ENCODE measurements around the gene ANKRD34A.
"Not testable (repeated sequence)": the region's sequence is repeated elsewhere in the genome, so short reads cannot be mapped to it uniquely, and the experiment has no call there.

Gene ANKRD34A

DNA sequence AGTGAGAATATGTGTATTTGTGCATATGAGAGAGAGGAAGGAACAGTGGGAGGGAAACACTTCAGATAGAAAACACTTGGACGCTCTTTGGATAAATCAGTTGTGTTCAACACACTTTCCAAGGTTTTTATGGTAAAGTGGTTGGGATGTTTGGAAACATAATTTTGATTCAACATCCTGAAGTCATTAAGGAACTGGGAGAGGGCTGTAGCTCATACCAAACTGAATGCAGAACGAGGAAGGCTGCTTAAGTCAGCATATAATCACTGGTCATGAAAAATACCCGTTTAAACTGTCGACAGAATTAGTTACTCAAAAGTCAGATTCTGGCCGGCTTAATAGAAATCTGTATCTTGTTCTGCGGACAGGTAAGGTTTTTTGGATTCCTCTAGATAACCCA lies 21.5 kb downstream of the ANKRD34A start:
- no peak for DNase-seq

DNA sequence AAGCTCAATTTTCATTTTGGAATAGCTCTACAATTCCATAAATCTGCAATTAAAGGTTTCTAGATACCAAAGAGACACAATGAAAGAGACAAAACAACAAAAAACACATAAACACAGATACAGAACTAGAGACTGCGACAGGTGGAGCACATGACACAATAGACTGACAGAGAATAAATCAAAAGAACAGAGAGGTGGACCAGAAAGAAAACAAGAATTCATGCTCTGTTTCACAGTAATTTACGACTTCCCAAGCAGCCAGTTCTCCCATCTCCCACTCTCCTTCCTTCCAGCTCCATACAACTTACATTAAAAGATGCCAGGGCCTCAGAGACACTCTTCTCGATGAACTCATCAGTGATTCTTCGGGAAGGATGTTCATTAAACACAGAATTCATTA lies 22.0 kb downstream of the ANKRD34A start:
- DNase-seq: no peak

DNA sequence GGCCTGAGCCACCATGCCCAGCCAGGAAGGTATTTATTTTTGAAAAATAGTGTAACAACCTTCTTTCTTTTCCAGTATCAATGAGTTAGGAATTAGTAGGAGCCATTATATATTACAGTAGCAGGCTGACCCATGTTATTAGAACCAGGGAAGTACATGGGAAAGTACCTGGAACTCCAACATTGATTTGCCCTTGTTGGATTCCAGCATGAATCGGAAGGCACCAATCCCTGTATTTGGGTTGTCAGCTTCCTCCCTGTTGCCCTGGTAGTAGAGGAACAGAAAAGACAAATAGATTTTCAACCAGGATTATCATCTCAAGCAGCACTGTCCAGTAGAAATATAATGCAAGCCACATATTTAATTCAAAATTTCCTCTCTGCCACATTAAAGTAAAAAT lies 26.9 kb downstream of the ANKRD34A start:
- DNase-seq: no peak

DNA sequence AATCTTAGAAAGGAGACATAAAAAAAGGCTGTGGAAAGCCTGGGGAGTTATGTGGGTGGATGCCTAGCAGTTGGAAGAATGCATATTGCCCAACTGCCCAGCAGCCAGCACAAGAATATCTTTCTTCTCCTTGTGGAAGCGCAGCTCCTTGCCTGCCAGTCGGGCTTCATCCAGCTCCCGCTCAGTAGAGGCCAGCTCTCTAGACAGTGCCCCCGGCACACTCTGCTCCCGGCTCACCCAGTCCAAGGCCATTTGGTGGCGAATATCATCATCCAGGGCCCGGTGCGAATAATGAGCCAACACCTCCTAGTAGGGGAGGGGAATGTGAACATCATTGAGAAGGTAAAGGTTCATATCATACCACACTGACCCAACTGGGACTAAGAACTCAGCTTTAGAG lies 28.1 kb downstream of the ANKRD34A start:
- no peak for DNase-seq

DNA sequence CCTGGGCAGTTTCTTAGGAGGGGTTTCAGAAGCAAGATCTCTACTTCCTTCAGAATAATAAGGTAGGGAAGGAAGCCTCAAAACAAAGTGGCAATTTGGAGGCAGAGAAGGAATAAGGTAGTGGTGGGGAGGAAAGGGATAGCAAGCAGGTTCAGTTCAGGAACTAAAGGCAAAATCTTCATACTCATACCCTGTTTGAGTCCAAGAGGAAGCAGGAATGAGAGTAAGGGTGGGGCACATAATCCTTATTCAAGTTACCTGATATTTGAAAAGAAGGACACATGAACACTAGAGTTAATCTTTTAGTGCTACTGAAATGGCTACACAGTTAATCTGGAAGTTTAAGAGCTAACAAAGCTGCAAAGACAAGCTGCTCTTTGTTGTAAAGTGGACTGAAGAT lies 28.7 kb downstream of the ANKRD34A start:
- DNase-seq: no peak

DNA sequence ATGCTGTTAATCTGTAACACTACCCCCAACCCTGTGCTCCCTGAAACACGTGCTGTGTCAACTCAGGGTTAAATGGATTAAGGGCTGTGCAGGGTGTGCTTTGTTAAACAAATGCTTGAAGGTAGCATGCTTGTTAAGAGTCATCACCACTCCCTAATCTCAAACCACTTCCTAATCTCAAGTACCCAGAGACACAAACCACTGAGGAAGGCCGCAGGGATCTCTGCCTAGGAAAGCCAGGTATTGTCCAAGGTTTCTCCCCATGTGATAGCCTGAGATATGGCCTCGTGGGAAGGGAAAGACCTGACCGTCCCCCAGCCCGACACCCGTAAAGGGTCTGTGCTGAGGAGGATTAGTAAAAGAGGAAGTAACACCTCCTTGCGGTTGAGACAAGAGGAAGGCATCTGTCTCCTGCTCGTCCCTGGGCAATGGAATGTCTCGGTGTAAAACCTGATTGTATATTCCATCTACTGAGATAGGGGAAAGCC lies 31.8 kb downstream of the ANKRD34A start:
- DNase-seq: not testable (repeated sequence)

DNA sequence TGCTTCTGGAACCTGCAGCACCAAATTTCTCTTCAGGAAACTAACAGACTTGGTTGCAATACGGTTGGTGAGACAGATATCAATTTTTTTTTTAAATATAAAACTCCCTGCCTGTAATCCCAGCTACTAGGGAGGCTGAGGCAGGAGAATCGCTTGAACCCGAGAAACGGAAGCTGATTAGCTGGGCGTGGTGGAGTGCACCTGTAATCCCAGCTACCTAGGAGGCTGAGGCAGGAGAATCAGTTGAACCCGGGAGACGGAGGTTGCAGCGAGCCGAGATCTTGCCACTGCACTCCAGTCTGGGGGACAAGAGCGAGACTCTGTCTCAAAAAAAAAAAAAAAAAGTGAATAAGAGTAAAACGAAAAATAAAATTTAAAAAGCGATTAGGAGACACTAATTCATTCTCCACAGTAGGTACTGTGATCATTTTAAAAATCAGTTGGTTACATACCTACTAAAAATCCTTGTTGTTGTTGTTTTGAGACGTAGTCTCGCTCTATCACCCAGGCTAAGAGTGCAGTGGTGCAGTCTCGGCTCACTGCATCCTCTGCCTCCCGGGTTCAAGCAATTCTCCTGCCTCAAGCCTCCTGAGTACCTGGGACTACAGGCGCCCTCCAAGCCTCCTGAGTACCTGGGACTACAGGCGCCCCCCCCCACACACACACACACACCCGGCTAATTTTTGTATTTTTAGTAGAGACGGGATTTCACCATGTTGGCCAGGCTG lies 36.3 kb downstream of the ANKRD34A start:
- no peak for DNase-seq

DNA sequence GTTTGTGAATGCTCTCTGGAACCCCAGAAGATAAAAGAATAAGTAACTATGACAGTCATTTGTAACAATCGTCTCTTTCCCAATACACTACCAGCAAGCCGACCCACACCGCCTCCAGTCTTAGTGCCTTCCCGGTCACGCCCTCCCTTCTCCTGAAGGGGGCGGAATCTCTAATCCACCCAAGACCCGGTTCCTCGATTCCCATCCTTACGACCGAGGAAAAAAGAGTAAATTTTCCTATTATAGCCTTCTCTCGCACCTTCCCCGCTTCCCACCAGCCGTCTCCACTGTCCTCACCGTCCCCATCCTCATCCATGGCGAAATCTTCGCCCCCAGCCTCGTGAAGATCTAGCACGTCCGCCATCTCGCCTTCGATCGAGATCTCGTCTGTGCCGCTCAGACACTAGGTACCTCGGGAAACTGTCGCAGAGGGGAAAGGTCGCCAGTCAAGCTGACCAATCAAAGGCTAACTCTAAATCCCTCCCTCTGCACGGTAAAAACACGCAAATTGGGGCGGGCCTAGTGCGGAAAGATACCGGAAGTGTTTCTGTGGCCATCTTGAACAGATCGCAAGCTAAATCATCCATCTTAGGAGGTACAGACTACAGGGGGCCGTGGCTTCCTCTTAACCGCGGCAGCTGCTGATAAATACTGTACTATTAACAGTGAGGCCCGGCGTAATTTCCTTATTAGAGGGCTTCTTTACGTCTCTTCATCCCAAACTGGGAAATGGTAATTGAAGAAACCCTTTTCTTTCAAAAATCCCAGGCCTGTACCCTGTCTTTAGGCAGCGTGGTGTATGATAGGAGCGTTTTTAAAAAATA lies 37.1 kb downstream of the ANKRD34A start, which contains the start of gene RBM8A:
Gene RBM8A (minus strand): TSS at position 422 of the 824 bp plus-strand sequence. CDS start 58 bp downstream, at position 364.
- DNase-seq: peak; percentile 92

DNA sequence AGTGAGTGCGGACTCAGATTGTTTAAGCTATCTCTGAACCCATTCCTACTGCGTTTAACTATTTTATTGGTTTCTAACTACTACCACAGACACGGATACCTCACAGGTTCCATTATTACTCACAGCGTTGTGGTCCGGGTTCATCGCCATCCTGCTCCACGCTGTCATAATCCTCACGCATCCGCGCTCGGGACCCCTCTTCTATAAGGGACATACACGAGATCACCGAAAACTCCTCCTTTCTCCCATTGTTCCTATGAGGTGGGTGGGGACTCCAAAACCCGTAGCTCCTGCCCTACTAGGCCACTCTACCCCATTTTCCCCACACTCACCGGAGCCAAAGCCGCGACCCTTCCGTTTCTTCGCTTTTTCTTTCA lies 37.7 kb downstream of the ANKRD34A start:
- peak; percentile 56 for DNase-seq

DNA sequence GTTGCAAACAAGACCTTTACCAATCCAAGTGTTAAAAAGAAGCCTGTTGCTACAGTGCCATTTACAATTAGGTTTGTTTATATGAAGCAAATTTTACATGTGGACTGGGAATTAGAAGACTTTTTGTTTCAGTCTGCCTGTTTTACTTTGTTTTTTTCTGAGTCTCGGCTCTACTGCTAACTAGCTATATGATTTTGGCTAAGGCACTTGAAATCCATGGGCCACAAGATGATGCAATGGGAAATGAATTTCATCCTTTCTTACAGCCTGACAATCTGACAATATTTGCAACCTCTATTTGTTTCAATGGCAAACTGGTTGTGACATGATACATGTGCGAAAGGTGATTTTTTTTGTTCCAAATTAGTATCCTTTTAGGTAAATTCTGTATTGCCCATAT lies 42.1 kb downstream of the ANKRD34A start:
- DNase-seq: no peak

DNA sequence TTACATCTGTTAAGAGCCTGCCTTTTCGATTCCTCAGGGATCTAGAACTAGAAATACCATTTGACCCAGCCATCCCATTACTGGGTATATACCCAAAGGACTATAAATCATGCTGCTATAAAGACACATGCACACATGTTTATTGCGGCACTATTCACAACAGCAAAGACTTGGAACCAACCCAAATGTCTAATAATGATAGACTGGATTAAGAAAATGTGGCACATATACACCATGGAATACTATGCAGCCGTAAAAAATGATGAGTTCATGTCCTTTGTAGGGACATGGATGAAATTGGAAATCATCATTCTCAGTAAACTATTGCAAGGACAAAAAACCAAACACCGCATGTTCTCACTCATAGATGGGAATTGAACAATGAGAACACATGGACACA lies 44.1 kb downstream of the ANKRD34A start:
- not testable (repeated sequence) for DNase-seq

DNA sequence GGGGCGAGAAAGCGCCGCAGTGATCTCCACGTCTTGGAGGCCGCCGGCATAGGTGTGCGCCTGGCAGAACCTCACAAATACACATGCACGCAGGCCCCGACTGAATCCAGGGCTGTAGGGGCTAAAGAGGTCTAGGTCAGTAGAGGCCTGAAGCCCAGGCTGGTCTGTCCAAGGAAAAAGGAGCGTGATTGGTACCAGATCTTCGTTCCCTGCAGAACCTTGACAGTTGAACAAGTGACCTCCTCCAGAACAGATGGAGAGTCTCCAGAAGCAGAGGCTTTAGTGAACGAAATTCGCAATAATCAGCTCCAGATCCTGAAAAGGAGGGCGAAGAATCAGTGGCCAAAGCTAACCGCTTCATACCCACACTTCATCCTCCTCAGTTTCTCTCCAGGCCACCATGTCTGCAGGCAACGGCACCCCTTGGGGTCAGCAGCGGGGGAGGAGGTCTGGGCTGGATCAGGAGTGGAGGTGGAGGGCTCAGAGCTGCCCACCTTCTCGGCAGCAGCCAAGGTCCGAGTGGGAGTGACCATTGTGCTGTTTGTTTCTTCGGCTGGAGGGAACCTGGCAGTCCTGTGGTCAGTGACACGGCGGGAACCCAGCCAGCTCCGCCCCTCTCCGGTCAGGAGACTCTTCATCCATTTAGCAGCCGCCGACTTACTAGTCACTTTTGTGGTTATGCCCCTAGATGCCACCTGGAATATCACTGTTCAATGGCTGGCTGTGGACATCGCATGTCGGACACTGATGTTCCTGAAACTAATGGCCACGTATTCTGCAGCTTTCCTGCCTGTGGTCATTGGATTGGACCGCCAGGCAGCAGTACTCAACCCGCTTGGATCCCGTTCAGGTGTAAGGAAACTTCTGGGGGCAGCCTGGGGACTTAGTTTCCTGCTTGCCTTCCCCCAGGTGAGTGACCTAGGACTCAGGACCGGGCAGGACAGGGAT lies 45.1 kb downstream of the ANKRD34A start:
- no peak for DNase-seq

DNA sequence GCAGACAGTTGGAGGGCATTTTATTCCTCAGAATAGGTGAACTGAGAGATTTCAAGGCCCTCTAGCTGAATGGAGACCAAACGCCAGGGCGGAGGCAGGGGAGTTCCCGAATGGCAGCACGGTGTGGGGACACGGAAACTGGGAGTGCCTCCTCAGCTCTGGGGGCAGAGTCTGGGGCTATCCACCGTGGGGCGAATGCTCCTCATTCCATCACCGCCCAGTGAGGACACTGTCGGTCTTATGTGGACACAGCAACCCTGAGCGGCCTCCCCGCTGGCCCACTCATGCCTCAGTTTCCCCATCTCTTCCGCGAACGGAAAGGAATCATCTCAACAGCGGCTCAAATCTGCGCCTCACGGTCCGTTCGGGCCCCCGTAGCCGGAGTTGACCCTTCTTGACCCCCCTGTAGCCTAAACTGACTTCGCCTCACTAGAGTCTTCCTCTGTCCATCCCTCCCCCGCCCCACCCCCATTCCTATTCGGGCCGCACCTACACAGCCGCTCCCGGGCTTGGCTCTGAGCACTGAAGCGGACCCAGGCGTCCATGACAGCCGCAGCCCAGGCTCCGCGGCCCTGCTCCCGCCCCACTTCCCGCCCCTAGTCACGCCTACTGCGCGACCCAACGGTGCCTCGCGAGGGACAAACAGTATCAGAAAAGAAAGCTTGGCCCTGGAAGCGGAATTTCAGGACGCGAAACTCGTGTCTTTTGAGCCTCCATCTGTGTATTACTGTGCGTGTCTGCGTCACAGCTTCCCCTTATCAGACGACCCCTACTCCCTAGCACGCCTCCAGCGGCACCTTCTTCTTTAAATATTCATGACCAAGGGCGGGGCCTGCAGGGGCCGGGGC lies 46.0 kb downstream of the ANKRD34A start, which contains the start of gene PEX11B:
Gene PEX11B (minus strand): TSS at position 574 of the 848 bp plus-strand sequence. CDS start 29 bp downstream, at position 545.
- DNase-seq: peak; percentile 97

DNA sequence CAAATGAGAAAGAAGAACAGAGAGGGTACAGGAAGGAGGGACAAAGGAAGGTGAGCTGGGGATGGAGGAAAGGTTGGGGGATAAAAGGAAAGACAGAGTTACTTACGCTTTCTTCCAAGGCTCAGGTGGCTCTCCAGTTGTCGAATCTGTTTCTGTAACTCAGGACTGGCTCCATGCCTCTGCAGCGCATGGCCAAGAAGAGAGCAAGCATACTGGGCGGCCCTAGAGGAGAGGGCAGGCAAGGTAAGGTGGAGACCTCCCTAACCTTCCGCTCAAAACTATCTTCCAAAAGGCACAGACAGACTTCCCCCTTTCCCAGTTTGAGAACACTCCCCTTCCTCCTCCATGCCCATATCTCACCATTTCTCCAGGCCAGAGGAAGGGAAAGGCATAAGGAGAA lies 46.8 kb downstream of the ANKRD34A start:
- DNase-seq: no peak

DNA sequence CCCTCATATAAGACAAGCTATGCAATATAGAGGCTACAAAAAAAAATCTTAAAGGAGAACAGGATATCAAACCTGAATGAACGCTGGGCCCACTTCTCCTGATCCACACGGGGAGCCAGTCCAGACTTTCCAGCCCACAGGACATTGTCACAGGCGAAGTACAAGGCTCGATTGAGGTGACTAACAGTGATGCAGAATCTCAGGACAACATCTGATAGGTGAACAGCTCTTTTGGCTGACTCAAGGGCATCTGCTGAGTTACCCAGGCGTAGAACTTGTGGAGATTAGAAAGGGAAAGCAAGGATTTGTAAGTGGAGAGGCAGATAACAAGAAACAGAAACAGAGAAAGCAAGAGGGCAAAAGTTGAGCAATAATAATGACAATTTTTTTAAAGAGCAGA lies 47.6 kb downstream of the ANKRD34A start:
- no peak for DNase-seq

DNA sequence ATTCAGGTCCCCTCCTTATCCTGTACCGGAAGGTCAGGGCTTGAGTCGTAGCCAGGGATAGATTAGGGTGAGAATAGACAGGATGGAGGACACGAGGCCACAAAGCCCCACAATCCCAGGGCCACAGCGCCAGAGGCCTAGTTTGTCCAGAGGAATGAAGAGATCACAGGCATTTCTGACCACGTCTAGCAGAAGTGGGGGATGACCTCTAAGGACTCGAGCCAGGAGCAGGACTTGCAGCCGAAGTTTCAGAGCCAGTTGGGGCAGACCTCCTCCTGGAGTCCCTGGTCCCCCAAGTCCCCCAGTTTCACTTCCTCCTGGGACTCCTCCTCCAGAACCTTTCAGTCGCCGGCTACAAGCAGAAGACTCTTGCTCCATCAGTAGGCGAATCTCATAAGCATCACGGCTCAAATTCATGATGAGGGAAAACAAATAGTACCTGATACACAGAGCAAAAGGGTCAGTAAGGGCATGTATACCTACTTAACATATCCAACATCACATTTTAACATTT lies 52.2 kb downstream of the ANKRD34A start:
- DNase-seq: no peak

All from stimulated activated naive CD4-positive, alpha-beta T cell treated with Interleukin-2 at 50 U/mL for 16 hours (primary cell).